ENCODE results near the gene PEMT. TPM values are rescaled to one million over a fixed set of nuclear protein-coding genes. Genes with fewer than 3 reads are reported as not detected.

PEMT gene
- total RNA-seq, 2 experiments from 2014 or later: 51.7 to 53.2 TPM

DNA sequence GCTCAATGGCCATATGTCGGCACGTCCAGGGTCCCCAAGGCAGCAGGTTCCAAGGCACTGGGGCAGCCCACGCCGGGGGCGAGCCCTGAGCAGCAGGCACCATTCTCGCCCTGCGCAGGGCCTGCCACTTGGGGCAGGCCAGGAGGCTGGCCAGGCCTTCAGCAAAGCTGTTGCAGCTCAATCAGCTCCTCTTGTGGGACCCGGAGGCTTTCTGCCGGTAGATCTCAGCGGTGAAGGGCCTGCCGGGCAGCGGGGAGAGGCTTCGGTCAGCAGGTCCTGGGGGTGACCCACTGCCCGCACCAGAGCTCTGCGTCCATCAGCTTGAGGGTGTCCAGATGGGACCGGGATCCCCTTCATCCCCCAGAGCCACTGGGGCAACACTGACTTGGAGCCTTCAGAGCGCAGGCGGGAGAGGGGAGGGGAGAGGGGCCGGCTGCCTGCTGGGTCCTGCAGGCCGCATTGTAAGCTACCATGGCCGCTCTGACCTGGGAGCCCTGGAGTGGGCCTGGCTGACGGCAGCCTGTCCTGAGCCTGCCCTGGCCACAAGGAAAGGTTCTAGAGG, 85.8 kb downstream of the PEMT start:
- Mint-ChIP-seq H3K27ac (no peak overlapping the region), H3K9me3 (no peaks in the 10 kb centered on the region), H3K36me3 (ENCODE audit: low read depth) (no peaks in the 10 kb centered on the region), H3K4me3 (no peak overlapping the region), H3K27me3 (no peaks in the 10 kb centered on the region), H3K4me1 (ENCODE audit: low read depth) (peaks cover 9% of the 10 kb centered on the region)
- TF ChIP-seq, protein P1, sequence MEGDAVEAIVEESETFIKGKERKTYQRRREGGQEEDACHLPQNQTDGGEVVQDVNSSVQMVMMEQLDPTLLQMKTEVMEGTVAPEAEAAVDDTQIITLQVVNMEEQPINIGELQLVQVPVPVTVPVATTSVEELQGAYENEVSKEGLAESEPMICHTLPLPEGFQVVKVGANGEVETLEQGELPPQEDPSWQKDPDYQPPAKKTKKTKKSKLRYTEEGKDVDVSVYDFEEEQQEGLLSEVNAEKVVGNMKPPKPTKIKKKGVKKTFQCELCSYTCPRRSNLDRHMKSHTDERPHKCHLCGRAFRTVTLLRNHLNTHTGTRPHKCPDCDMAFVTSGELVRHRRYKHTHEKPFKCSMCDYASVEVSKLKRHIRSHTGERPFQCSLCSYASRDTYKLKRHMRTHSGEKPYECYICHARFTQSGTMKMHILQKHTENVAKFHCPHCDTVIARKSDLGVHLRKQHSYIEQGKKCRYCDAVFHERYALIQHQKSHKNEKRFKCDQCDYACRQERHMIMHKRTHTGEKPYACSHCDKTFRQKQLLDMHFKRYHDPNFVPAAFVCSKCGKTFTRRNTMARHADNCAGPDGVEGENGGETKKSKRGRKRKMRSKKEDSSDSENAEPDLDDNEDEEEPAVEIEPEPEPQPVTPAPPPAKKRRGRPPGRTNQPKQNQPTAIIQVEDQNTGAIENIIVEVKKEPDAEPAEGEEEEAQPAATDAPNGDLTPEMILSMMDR (IDR thresholded peaks at IDR 0.05): no peak
- intact Hi-C loops (cut with micrococcal nuclease): no loop called here
- DNase-seq (no peak), ATAC-seq (no peak)
- ChIA-PET CTCF (interaction anchor here (2.0 kb wide), 1 partner anchor 9 kb away, joined by 11 read pairs; the partner anchor contains the start of gene RASD1), POLR2A (no interaction called here)

- intact Hi-C loops (cut with micrococcal nuclease): no loop called here
- H3K9me3 Mint-ChIP-seq: no peaks in the 10 kb centered on the region
- H3K27ac Mint-ChIP-seq: no peak overlapping the region
- H3K4me3 Mint-ChIP-seq: no peak overlapping the region
- H3K27me3 Mint-ChIP-seq: no peaks in the 10 kb centered on the region
- DNase-seq (no peak), ATAC-seq (no peak)
- ChIA-PET POLR2A (no interaction called here), CTCF (interaction anchor here (2.0 kb wide), 1 partner anchor 9 kb away, joined by 11 read pairs; the partner anchor contains the start of gene RASD1)
- peaks cover 4% of the 10 kb centered on the region for H3K4me1 Mint-ChIP-seq (ENCODE audit: low read depth)
- H3K36me3 Mint-ChIP-seq (ENCODE audit: low read depth): no peaks in the 10 kb centered on the region
- TF ChIP-seq, protein P1 (IDR thresholded peaks at IDR 0.05): no peak
These were observed 86.4 kb downstream of the PEMT start for GRCh38 chr17:17505151-17505550.

- no peaks in the 10 kb centered on the region for H3K9me3 Mint-ChIP-seq
These were observed 87.0 kb downstream of the PEMT start for GRCh38 chr17:17504341-17505140.

DNA sequence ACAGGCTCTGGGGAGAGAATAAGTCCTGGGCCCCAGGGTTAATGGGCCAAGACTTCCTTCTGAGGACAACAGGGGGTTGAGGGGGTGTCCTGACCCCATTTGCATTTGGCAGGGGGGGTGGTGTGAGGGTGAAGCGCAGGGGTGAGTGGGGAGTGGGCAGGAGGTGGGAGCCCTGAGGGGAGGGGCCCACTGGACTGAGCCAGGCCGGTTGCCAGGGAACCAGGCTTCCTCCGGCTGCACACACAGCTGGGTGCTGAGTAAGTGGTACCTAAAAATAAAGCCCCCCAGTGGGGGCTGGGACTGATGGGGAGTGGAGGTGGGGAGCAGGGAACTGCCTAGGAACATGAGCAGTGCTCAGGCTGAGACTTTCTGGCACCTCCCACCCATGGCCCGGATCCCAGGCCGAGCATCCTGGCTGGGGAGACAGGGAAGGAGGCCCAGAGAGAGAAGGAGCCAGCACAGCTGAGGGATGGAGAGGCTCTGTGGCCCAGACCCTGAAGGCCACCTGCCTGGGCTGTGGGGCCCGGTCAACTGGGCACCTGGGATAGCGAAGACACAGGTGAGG, 87.9 kb downstream of the PEMT start:
- DNase-seq (no peak), ATAC-seq (no peak)
- H3K4me1 Mint-ChIP-seq (ENCODE audit: low read depth): no peaks in the 10 kb centered on the region
- no peaks in the 10 kb centered on the region for H3K27me3 Mint-ChIP-seq
- ChIA-PET CTCF (no interaction called here), POLR2A (no interaction called here)
- no peak overlapping the region for H3K4me3 Mint-ChIP-seq
- intact Hi-C loops (cut with micrococcal nuclease): no loop called here
- no peaks in the 10 kb centered on the region for H3K36me3 Mint-ChIP-seq (ENCODE audit: low read depth)
- H3K9me3 Mint-ChIP-seq: no peaks in the 10 kb centered on the region
- TF ChIP-seq, protein P1 (IDR thresholded peaks at IDR 0.05): no peak
- no peak overlapping the region for H3K27ac Mint-ChIP-seq

More at GRCh38 chr17:17504341-17505140, 87.0 kb downstream of the PEMT start:
- no peaks in the 10 kb centered on the region for H3K4me1 Mint-ChIP-seq (ENCODE audit: low read depth)
- intact Hi-C loops (cut with micrococcal nuclease): no loop called here
- ChIA-PET CTCF (interaction anchor here (2.0 kb wide), 1 partner anchor 8 kb away, joined by 11 read pairs; the partner anchor contains the start of gene RASD1), POLR2A (no interaction called here)
- DNase-seq (no peak), ATAC-seq (no peak)
- H3K27ac Mint-ChIP-seq: no peak overlapping the region
- no peaks in the 10 kb centered on the region for H3K36me3 Mint-ChIP-seq (ENCODE audit: low read depth)
- H3K4me3 Mint-ChIP-seq: no peak overlapping the region
- TF ChIP-seq, protein P1 (IDR thresholded peaks at IDR 0.05): no peak
- H3K27me3 Mint-ChIP-seq: no peaks in the 10 kb centered on the region
